Activated CD8-positive, alpha-beta T cell treated with anti-CD3 and anti-CD28 coated beads for 36 hours (primary cell): ENCODE results near the gene ELAC1. TPM values are rescaled to one million over a fixed set of nuclear protein-coding genes. Genes with fewer than 3 reads are reported as not detected.

Experiments
- ATAC-seq: fragments of 200-7000 bp; cut with Tn5 transposase; one replicate; pipeline ENCODE4 v1.10.0; 2021; ENCODE audit warnings: mild to moderate bottlenecking, moderate library complexity
- CTCF ChIA-PET: fragments of 350-600 bp; sonication (Branson Sonifier 250); formaldehyde crosslinking; loops from one replicate; lab custom pipeline; 2021; ENCODE audit warnings: antibody characterized with exemption; lab: Charles Lee
- POLR2A ChIA-PET: fragments of 350-600 bp; sonication (Branson Sonifier 250); formaldehyde crosslinking; loops from one replicate; lab custom pipeline; 2021; ENCODE audit warnings: antibody characterized with exemption; lab: Charles Lee
- DNase-seq: peaks from one replicate; pipeline ENCODE4 v3.0.0-alpha.2; 2020
- H3K27ac Mint-ChIP-seq: one replicate; pipeline ENCODE4 v1.8.0; 2021; ENCODE audit warnings: mild to moderate bottlenecking, mixed read lengths
- H3K27me3 Mint-ChIP-seq: one replicate; pipeline ENCODE4 v1.8.0; 2021; ENCODE audit warnings: mixed read lengths
- H3K36me3 Mint-ChIP-seq: one replicate; pipeline ENCODE4 v1.8.0; 2021; ENCODE audit warnings: low read depth, mixed read lengths
- H3K4me1 Mint-ChIP-seq: one replicate; pipeline ENCODE4 v1.8.0; 2021; ENCODE audit warnings: low read depth, mixed read lengths
- H3K4me3 Mint-ChIP-seq: one replicate; pipeline ENCODE4 v1.8.0; 2021; ENCODE audit warnings: mild to moderate bottlenecking, moderate library complexity, mixed read lengths
- H3K9me3 Mint-ChIP-seq: one replicate; pipeline ENCODE4 v1.8.0; 2021; ENCODE audit warnings: mixed read lengths
- intact Hi-C: fragments of 100-400 bp; cut with micrococcal nuclease; formaldehyde crosslinking; loops from one replicate; pipeline ENCODE4 v1.10.0; 2022
- total RNA-seq, 2 experiments: library from RNA; stranded (reverse); gene quantifications; one replicate each; pipeline ENCODE4 v1.2.3, GENCODE V29; 2021
- TF ChIP-seq, protein P1 (sequence below): fragments of 200-600 bp; IDR thresholded peaks from one replicate; pipeline ENCODE4 v1.8.0; 2022; ENCODE audit warnings: antibody characterized with exemption, mild to moderate bottlenecking

The ELAC1 gene
- total RNA-seq, 2 experiments from 2014 or later, result 5.1 to 5.4 TPM

DNA sequence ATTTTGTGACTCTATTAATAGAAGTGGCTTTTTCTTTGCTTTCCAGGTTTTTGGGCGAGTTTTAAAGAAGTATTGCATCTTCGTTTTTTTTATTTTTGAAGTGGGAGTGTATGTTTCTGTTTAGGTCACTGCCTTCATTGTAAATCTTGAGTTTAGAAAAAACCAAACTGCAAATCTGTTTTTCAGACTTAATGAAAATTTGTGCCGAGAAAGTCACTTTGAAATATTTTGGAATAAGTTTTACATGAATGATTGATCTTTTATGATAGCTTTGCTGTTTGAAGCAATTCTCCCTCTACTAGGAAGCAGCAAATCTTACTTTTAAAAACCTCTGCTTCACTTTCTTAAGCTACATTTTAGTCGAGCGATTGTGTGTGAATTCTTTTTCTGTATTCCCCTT is 64.4 kb downstream of the ELAC1 start:
- CTCF ChIA-PET, result interaction anchor here (0.9 to 1.6 kb wide), 3 partner anchors 13 to 212 kb away, joined by 3 to 4 read pairs (median 4); partner anchors contain the start of gene MEX3C
- Mint-ChIP-seq H3K27me3 (no peaks in the 10 kb centered on the region), H3K9me3 (no peaks in the 10 kb centered on the region), H3K4me1 (peaks cover 70% of the 10 kb centered on the region), H3K27ac (no peak overlapping the region), H3K4me3 (peak overlapping the region; percentile 98), H3K36me3 (peaks cover 28% of the 10 kb centered on the region)
- TF ChIP-seq, protein P1, sequence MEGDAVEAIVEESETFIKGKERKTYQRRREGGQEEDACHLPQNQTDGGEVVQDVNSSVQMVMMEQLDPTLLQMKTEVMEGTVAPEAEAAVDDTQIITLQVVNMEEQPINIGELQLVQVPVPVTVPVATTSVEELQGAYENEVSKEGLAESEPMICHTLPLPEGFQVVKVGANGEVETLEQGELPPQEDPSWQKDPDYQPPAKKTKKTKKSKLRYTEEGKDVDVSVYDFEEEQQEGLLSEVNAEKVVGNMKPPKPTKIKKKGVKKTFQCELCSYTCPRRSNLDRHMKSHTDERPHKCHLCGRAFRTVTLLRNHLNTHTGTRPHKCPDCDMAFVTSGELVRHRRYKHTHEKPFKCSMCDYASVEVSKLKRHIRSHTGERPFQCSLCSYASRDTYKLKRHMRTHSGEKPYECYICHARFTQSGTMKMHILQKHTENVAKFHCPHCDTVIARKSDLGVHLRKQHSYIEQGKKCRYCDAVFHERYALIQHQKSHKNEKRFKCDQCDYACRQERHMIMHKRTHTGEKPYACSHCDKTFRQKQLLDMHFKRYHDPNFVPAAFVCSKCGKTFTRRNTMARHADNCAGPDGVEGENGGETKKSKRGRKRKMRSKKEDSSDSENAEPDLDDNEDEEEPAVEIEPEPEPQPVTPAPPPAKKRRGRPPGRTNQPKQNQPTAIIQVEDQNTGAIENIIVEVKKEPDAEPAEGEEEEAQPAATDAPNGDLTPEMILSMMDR, result no peak
- intact Hi-C loops, result loop anchor here (10.0 kb wide), 1 partner anchor 147 kb away; no protein-coding TSS in a partner anchor
- no peak for DNase-seq
- ATAC-seq, result no peak
- POLR2A ChIA-PET, result interaction anchor here (1.5 to 3.2 kb wide), 2 partner anchors 64 to 154 kb away, joined by 4 to 18 read pairs; partner anchors contain the start of genes ELAC1 and ME2

DNA sequence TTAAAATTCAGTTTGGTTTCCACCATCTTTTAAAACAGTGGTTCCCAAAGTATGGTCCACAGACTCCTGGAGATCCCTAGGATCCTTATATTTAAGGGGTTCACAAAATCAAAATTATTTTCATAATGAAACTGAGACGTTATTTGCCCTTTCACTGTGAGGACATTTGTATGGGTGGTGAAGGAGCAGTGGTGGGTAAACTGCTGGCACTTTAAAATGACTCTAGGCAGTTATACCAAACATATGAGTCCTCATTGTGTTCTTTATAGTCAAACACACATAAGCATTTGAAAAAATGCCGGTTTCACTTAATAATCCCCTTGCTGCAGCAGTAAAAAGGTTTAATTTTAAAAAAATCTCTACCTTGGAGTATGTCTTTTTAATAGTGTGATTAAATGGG is 69.4 kb downstream of the ELAC1 start:
- peak; percentile 66 for ATAC-seq
- DNase-seq, result no peak
- POLR2A ChIA-PET, result no interaction called here
- CTCF ChIA-PET, result interaction anchor here (1.5 to 7.3 kb wide), 3 partner anchors 14 to 217 kb away, joined by 3 to 55 read pairs (median 5); partner anchors contain the start of gene MRO
- peaks cover 32% of the 10 kb centered on the region for H3K36me3 Mint-ChIP-seq
- intact Hi-C loops, result loop anchor here (5.0 to 10.0 kb wide), 3 partner anchors 45 to 152 kb away; partner anchors contain the start of gene ELAC1
- TF ChIP-seq, protein P1, result no peak
- no peak overlapping the region for H3K4me3 Mint-ChIP-seq
- no peaks in the 10 kb centered on the region for H3K9me3 Mint-ChIP-seq
- H3K4me1 Mint-ChIP-seq, result peaks cover 84% of the 10 kb centered on the region
- no peak overlapping the region for H3K27ac Mint-ChIP-seq
- H3K27me3 Mint-ChIP-seq, result no peaks in the 10 kb centered on the region

Other genes with a start within 250 kb of the ELAC1 start
- gene MRO, start 148.0 kb upstream of the ELAC1 start, total RNA-seq, result not detected
- gene ME2, start 88.9 kb upstream of the ELAC1 start, total RNA-seq, result 100 to 1,000 TPM; 138 to 141 TPM
- gene SMAD4, start 62.2 kb downstream of the ELAC1 start, total RNA-seq, result 10 to 100 TPM; 68.1 to 71.2 TPM
- 10 to 100 TPM; 51.5 to 52.6 TPM for gene MEX3C, start 229.6 kb downstream of the ELAC1 start, total RNA-seq